NK-92 (cell line): ENCODE data around the gene ZNF491.
"Not testable (repeated sequence)": the region's sequence is repeated elsewhere in the genome, so short reads cannot be mapped to it uniquely, and the experiment has no call there.

Experiments
- DNase-seq: peaks from one replicate; lab custom pipeline; 2025; ENCODE audit not compliant: unreplicated experiment; lab: John Stamatoyannopoulos, UW

The ZNF491 gene

GRCh38 chr19:11806354-11807098, 8.2 kb downstream of the ZNF491 start:
- DNase-seq, result no peak

DNA sequence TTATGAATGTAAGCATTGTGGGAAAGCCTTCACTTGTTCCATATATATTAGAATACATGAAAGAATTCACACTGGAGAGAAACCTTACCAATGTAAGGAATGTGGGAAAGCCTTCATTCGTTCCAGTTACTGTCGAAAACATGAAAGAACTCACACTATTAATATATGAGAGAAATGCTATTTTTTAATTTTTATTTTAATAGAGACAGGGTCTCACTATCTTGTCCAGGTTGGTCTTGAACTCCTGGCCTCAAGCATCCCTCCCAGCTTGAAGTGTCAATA, 8.7 kb downstream of the ZNF491 start:
- no peak for DNase-seq

GRCh38 chr19:11813703-11814028, 15.3 kb downstream of the ZNF491 start:
- DNase-seq, result no peak

GRCh38 chr19:11814029-11814699, 15.8 kb downstream of the ZNF491 start, which contains the start of gene ZNF440:
TSS of gene ZNF440 (plus strand) at chr19:11814273. CDS start at chr19:11814448, 175 bp downstream.
- no peak for DNase-seq

DNA sequence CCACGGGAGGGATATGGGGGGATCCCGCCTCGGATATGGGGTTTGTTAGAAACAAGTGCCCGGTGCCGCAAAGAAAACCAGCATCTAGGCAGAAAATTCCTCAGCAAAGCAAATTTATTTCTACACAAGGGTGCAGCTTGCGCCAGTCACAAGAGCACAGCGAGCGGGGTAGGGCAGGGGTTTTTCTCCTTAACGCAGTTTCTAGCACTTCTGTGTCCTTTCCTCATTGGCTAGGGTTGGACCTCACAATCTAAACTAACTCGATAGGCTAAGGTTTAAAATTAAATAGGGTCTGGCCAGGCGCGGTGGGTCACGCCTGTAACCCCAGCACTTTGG, 16.3 kb downstream of the ZNF491 start:
- no peak for DNase-seq

DNA sequence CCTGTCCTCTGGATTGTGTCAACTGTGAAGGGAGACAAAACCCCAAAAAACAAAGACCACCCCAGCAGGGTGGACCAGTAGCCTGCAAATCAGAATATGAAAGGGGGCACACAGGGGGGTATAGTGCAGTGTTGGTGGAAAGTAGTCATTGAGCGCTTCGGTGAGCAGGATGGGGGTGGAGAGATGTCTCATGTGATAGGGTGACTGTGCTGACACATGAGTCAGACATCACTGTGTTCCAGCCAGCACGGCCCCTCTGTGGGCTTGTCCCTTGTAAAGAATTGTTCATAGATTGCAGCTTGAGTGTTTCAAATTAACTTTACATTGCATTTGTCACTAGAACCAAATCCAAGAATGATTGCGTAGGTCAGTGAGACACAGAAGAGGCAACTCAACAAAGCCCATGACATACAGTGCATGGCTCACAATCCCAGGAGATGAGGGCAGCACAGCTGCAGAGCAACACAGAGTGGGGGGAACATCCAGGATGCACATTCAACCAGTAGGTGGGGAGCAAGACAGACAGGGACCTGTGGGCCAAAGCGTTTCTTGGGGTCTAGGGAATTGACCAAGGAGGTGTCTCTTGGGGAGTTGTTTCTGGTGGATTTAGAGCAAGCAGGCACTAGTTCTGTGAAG, 23.3 kb downstream of the ZNF491 start:
- no peak for DNase-seq

DNA sequence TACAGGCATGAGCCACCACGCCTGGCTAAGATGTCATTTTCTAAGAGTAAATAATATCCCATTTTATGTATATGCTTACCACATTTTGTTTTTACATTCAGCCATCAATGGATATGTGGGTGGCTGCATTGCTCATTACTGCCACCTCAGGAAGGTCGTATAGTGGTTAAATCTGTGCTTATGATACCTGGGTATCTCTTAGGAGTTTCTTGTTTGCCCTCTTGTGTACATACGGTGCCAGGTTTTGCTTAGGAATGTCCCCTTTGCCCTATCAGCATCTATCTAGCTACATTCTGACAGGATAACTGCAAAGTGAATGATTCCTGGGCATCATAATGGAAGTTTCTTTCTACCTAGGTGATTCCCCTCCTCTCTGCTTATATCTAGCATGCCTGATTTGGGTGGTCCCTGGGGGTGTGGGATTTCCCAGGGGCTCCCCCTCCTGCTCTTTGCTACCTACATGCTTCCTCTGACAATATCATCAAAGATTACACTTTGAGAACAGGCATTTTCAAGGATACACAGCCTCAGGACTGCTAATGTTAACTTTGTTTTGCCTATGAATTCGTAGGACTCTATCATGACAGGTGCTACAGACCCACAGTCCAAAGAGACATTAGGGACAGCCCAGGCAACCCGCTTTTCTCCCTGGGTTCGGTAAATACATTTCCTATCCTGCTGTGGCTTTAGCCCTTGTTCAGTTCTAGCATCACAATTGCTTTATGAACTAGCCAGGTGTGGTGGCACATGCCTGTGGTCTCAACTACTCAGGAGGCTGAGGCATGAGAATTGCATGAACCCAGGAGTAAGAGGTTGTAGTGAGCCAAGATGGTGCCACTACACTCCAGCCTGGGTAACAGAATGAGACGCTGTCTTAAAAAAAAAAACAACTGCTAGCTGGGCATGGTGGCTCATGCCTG, 30.9 kb downstream of the ZNF491 start:
- DNase-seq, result not testable (repeated sequence)

DNA sequence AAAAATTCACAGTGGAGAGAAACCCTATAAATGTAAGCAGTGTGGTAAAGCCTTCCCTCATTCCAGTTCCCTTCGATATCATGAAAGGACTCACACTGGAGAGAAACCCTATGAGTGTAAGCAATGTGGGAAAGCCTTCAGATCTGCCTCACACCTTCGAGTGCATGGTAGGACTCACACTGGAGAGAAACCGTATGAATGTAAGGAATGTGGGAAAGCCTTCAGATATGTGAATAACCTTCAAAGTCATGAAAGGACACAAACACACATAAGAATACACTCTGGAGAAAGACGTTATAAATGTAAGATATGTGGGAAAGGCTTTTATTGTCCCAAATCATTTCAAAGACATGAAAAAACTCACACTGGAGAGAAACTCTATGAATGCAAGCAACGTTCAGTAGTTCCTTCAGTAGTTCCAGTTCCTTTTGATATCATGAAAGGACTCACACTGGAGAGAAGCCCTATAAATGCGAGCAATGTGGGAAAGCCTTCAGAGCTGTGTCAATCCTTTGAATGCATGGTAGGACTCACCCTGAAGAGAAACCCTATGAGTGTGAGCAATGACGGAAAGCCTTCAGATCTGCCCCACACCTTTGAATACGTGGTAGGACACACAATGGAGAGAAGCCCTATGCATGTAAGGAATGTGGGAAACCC, 34.1 kb downstream of the ZNF491 start:
- DNase-seq, result no peak

DNA sequence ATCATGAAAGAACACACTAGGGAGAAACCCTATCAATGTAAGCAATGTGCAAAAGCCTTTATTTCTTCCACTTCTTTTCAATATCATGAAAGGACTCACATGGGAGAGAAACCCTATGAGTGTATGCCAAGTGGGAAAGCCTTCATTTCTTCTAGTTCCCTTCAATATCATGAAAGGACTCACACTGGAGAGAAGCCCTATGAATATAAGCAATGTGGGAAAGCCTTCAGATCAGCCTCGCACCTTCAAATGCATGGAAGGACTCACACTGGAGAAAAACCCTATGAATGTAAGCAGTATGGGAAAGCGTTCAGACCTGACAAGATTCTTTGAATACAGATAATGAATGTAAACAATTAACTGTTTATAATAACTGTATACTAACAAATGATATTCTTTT, 35.2 kb downstream of the ZNF491 start:
- DNase-seq, result no peak

GRCh38 chr19:11835626-11836066, 37.3 kb downstream of the ZNF491 start:
- not testable (repeated sequence) for DNase-seq

GRCh38 chr19:11843722-11844121, 45.4 kb downstream of the ZNF491 start:
- DNase-seq, result no peak

GRCh38 chr19:11847615-11848014, 49.3 kb downstream of the ZNF491 start:
- DNase-seq, result not testable (repeated sequence)

- no peak for DNase-seq
Observed at GRCh38 chr19:11848200-11848593, 49.9 kb downstream of the ZNF491 start.

DNA sequence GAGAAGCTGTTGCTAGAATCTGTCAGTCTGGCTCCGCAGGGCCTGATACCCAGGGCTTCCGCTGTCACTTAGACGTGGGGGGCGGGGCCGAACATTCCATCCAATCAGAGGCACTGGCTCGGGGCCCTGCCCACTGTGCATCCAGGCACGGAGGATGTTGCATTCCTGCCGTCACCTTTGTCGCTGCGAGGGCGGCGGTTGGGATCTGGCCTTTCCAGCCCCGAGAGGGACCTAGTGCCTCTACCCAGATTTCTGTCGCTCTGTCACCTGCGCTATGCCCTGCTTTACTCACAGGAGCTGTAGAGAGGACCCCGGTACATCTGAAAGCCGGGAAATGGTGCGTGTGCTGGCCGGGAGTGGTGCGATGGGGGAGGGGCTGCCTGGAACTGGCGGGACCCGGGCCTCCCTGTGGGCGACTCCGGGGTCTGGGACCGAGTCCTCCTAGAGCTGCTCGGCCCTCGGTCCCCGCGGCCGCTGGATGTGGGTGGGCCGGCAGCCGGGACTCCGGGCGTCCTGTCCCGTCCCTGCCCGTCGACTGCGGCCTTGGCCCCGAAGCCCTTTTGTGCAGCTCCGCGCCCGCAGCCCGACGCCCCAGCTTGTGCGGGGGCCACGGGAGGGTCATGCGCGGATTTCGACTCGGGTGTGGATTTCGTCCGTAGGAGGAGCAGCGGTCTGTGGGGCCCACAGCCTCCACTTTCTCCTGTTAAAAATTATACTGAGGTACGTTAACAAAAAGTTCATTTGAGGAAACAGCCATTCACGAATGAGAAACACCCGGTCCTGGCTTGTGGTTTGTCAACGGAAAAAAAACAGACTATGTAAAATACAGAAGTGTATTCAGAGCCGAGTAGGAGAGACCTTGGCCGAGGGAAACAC, 50.5 kb downstream of the ZNF491 start, which contains the start of gene ZNF439:
Gene ZNF439, plus strand, starts transcription at position 133 of the 876 bp plus-strand sequence. Its CDS starts 142 bp downstream, at position 275.
- peak; percentile 32 for DNase-seq

GRCh38 chr19:11850289-11850688, 52.0 kb downstream of the ZNF491 start:
- not testable (repeated sequence) for DNase-seq

GRCh38 chr19:11853358-11853757, 55.0 kb downstream of the ZNF491 start:
- no peak for DNase-seq

GRCh38 chr19:11856596-11857250, 58.4 kb downstream of the ZNF491 start:
- DNase-seq, result no peak
